Measurements from ENCODE around the gene TMEM131. TPM values are rescaled to one million over a fixed set of nuclear protein-coding genes. Genes with fewer than 3 reads are reported as not detected.

The TMEM131 gene
- total and polyA plus RNA-seq, 3 donors from 2014 or later = 35.0 to 54.8 (median 49.6) TPM

DNA sequence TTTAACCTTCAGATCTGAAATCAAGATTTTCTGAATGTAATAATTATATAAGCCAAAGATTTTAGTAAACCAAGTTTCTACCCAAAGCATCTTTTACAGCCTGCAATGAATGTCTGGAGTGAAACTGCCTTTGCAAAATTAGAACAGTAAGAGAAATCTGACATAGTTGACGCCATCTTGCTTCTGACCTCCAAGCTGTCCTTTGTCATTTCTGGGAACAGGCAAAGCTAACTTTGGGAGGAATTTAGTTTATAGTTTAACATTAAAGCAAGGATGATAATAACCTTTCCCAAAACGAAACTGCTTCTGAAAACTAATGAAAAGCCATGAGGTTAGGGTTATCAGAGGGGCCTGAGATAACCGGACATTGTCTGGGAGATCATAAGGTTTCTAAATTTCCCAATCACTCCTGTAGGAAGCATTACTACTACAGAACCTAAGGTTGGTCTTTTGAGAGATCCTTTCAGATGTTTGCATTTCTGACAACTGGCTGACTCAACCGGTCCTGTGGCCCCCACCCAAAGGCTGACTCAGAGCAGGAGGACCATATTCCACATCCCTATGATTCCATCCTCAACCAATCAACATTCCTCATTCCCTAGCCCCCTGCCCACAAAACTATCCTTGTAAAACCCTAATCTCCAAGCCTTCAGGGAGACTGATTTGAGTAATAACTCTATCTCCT lies 124.5 kb downstream of the TMEM131 start:
- intact Hi-C loops (cut with DNase I; ENCODE audit: low total_unique reads) = no loop called here
- no peak for DNase-seq
- H3K27ac ChIP-seq = no peak overlapping the region
- H3K4me3 ChIP-seq = no peak overlapping the region
- TF ChIP-seq POLR2A (IDR thresholded peaks at IDR 0.05) = no peak
- TF ChIP-seq, protein P1, sequence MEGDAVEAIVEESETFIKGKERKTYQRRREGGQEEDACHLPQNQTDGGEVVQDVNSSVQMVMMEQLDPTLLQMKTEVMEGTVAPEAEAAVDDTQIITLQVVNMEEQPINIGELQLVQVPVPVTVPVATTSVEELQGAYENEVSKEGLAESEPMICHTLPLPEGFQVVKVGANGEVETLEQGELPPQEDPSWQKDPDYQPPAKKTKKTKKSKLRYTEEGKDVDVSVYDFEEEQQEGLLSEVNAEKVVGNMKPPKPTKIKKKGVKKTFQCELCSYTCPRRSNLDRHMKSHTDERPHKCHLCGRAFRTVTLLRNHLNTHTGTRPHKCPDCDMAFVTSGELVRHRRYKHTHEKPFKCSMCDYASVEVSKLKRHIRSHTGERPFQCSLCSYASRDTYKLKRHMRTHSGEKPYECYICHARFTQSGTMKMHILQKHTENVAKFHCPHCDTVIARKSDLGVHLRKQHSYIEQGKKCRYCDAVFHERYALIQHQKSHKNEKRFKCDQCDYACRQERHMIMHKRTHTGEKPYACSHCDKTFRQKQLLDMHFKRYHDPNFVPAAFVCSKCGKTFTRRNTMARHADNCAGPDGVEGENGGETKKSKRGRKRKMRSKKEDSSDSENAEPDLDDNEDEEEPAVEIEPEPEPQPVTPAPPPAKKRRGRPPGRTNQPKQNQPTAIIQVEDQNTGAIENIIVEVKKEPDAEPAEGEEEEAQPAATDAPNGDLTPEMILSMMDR (IDR thresholded peaks at IDR 0.05) = no peak
- no peaks in the 10 kb centered on the region for H3K27me3 ChIP-seq
- H3K9me3 ChIP-seq = no peaks in the 10 kb centered on the region
- peaks cover 15% of the 10 kb centered on the region for H3K4me1 ChIP-seq
- H3K36me3 ChIP-seq (ENCODE audit: low read depth, missing control alignments) = no peaks in the 10 kb centered on the region
- WGBS, 2 donors = 86 to 87% methylated on average over 4 of the region's 4 CpGs

DNA sequence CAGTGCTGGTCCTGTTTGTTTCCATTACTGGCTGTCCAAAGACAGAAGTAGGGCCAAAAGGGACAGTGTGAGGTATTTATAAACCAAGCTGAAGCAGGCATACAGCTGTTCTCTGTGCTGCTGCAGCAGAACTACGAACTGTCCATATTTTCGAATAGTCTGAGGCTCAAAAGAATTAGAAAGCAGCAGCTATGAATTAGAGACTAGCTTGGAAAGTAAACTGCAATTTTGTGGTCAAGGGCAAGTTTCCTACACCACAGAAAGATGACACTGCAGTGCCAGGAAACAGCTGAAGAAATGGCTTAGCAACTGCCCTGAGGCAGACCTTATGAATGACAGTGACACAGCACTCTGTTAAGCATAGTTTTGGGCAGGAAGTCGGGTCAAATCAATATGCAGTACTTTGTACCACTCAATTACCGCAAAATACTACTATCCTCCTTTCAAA lies 125.3 kb downstream of the TMEM131 start:
- 60 to 69% methylated on average over 4 of the region's 4 CpGs for WGBS, 2 donors
- H3K27ac ChIP-seq = no peak overlapping the region
- peaks cover 15% of the 10 kb centered on the region for H3K4me1 ChIP-seq
- intact Hi-C loops (cut with DNase I; ENCODE audit: low total_unique reads) = no loop called here
- H3K36me3 ChIP-seq (ENCODE audit: low read depth, missing control alignments) = no peaks in the 10 kb centered on the region
- no peaks in the 10 kb centered on the region for H3K27me3 ChIP-seq
- no peaks in the 10 kb centered on the region for H3K9me3 ChIP-seq
- TF ChIP-seq, protein P1 (IDR thresholded peaks at IDR 0.05) = no peak
- TF ChIP-seq POLR2A (IDR thresholded peaks at IDR 0.05) = no peak
- H3K4me3 ChIP-seq = no peak overlapping the region
- DNase-seq = no peak

DNA sequence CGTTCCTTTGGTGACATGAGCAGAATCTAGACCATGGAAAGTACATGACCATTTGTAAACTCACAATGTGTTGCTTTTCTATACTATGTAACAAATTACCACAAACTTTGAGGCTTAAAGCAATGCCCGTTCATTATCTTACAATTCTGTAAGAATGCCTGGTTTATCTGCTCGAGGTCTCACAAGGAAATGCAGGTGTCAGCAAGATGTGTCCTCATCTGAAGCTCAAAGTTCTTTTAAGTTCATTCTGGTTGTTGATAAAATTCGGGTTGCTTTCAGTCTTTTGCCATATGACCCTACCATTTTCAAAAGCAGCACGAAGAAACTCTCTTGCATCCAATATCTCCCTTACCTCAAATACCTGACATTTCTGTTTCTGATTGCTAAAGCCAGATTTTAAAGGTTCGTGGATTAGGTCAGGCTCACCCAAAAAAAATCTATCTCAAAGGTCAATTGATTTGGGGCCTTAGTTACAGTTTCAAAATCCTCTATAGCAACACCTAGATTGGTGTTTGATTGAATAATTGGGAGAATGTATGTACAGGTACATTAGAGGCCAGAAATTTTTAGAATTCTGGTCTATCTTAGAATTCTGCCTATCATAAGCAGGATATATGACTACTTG lies 125.9 kb downstream of the TMEM131 start:
- WGBS, 2 donors = 55 to 66% methylated on average over 6 of the region's 6 CpGs

DNA sequence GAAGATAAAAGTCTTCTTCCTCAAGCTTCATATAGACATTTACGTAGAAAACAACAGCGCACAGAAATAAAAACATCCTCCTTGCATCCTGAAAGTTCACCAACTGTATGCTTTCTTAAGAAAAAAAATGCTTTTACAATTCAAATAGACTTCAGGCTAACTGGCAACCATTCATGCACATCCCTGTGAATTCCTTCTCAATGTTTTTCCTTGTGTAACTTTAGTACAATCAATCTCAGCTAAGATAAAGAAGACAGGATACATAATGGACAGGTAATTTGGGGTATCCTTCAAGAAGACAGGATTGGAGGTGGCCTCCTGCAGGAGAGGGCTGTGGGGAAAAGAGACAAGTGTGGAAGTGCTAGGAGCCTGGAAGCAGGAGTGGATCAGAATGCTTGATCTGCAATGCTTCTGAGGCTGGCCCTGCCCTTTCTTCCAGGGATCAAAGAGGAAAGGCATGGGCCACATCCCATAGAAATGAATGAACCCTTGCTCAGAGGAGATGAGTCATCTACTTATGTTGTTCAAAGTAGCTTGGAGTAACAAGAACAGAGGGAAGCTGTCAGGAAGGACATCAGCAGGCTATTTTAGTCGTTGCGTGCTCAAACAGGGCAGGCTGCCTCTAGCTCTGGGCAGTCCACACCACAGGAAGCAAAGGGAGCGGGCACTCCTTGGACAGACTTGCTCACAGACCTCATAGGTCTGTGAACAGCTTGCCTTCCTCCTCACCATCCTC lies 126.6 kb downstream of the TMEM131 start:
- 78 to 80% methylated on average over 5 of the region's 5 CpGs for WGBS, 2 donors
- TF ChIP-seq, protein P1 (IDR thresholded peaks at IDR 0.05) = no peak
- no peak for TF ChIP-seq POLR2A (IDR thresholded peaks at IDR 0.05)
- H3K27ac ChIP-seq = no peak overlapping the region
- peaks cover 15% of the 10 kb centered on the region for H3K4me1 ChIP-seq
- H3K4me3 ChIP-seq = no peak overlapping the region
- intact Hi-C loops (cut with DNase I; ENCODE audit: low total_unique reads) = no loop called here
- no peak for DNase-seq
- H3K27me3 ChIP-seq = no peaks in the 10 kb centered on the region
- H3K36me3 ChIP-seq (ENCODE audit: low read depth, missing control alignments) = no peaks in the 10 kb centered on the region
- no peaks in the 10 kb centered on the region for H3K9me3 ChIP-seq

More for the DNA sequence above, 125.9 kb downstream of the TMEM131 start:
- H3K27ac ChIP-seq = no peak overlapping the region
- no peak for DNase-seq
- H3K27me3 ChIP-seq = no peaks in the 10 kb centered on the region
- H3K4me1 ChIP-seq = peaks cover 15% of the 10 kb centered on the region
- H3K4me3 ChIP-seq = no peak overlapping the region
- H3K9me3 ChIP-seq = no peaks in the 10 kb centered on the region
- TF ChIP-seq POLR2A (IDR thresholded peaks at IDR 0.05) = no peak
- TF ChIP-seq, protein P1 (IDR thresholded peaks at IDR 0.05) = no peak
- H3K36me3 ChIP-seq (ENCODE audit: low read depth, missing control alignments) = no peaks in the 10 kb centered on the region
- intact Hi-C loops (cut with DNase I; ENCODE audit: low total_unique reads) = no loop called here

Data from testis (tissue), 3 donors.